Epidermal melanocyte (primary cell): ENCODE data around the gene TANC1.

Experiments
- DNase-seq: peaks from one replicate; pipeline ENCODE4 v3.0.0; 2011; ENCODE audit warnings: low spot score; ENCODE audit not compliant: insufficient read length

TANC1 gene

DNA sequence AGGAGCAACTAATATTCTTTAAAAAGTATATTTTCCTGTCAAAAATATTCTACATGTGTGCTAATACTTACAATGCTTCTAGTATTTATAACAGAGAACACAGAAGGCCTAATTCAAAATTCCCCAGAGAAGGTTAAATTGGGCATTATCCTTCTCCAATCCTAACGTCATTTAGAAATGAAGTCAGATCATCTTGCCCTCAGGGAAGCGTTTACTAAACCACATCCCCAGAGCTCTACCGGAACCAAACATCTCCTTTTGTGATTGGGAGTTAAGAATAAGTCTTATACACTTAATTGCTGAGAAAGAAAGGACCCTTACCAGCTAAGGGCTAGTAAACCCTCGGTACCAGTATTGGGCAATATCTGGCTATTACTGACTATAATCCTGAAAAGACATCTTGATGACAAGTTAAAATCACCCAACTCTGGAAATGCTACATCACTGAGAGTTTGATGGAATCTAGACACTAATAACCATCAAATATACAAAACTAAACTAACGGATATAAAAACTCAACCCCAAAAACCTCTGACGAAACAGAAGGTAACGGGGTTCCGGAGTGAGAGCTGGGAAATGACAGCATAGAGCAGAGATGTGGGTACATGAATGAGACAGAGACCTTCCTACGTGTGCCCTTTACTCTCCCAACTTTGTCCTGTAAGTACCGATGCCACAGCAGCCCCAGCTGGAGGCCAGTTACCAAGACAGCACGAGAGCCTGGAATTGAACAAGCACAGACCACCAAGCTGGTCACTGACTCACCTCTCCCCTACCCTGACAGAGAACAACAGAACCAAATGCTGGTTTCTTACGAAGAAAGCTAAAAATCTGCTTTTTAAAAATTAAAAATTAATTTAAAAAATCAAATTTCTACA lies 283.1 kb downstream of the TANC1 start:
- peak; percentile 54 for DNase-seq

GRCh38 chr2:159252905-159253304 lies 284.5 kb downstream of the TANC1 start:
- DNase-seq = no peak

- DNase-seq = no peak
Measured at GRCh38 chr2:159256159-159256558, 287.7 kb downstream of the TANC1 start.

DNA sequence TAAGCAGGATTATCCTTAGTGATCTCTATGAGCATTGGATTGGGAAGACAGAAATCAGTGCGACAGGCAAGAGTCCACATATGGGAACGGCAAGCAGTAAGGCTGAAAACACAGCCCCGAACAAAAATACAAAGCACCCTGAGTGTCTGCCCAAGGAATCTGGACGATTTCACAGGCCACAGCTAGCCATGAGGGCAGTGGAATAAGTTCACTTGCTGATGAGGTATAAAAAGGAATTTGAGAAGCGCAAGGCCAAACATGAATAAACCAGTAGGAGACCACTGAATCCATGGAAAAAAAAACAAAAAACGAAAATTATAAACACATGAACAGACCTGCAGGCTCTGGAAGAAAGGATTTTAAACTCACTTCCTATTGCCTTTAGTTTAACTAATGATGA lies 293.8 kb downstream of the TANC1 start:
- DNase-seq = no peak

- no peak for DNase-seq
Measured at GRCh38 chr2:159262904-159263303, 294.5 kb downstream of the TANC1 start.

- no peak for DNase-seq
Measured at GRCh38 chr2:159265171-159265576, 296.7 kb downstream of the TANC1 start.

- no peak for DNase-seq
Measured at GRCh38 chr2:159266554-159266953, 298.1 kb downstream of the TANC1 start.

DNA sequence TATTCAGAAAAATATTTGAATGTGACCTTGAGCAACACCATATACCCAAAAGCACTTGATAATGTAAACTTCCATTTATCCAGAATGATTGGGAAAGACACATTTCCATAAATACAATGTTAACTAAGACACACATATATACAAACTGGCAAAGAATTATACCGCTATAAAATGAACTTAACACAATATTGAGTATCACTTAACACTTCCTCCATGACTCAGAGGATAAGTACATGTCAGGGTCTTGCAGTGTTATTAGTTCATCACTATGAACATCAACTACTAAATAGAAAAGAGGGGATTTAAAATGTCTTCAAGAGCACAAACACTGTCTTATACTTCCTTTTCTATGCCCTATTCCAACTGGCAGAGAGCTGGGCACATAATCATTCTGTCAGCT lies 299.5 kb downstream of the TANC1 start:
- no peak for DNase-seq

GRCh38 chr2:159270744-159271379 lies 302.4 kb downstream of the TANC1 start:
- no peak for DNase-seq

DNA sequence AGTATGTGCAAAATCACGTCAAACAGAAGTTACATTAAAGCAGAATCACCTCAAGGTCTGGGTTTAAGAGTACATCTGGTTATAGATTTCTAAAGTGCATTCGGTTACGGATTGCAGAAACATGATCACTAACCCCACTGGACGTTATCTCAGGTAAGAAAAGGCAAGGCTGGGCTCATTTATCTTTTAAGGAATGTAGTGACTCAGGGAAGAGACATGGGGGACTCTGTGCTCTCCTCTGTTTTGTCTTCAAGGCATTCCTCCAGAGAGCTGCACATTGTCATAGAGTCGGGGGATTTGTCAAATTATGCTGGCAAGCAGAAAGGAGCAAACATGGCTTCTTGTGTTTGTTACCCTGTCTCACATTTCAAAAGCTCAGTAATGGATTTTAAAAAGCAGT lies 303.7 kb downstream of the TANC1 start:
- no peak for DNase-seq

DNA sequence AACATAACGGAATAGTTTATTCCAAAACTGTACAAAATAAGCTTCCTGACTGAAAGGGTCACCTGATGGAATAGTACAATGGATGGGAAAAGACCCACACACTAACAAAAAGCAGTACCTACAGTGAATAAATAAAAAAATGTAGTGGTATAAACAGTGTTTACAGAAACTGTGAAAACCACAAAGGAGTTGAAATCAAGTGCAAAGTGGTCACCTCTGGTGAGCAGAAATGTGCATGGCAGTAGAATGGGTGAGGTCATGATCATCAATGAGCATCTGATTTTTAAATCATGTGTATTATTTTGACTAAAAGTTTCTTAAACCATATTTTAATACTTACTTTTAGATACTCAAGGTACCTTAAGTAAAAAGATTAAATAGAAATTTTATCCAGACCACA lies 306.7 kb downstream of the TANC1 start:
- no peak for DNase-seq

- DNase-seq = no peak
Measured at GRCh38 chr2:159279700-159280099, 311.3 kb downstream of the TANC1 start.

GRCh38 chr2:159281002-159281401 lies 312.6 kb downstream of the TANC1 start:
- DNase-seq = no peak
